Measurements from ENCODE around the gene SPATC1L.
"Not testable (repeated sequence)": the region's sequence is repeated elsewhere in the genome, so short reads cannot be mapped to it uniquely, and the experiment has no call there.

SPATC1L gene

DNA sequence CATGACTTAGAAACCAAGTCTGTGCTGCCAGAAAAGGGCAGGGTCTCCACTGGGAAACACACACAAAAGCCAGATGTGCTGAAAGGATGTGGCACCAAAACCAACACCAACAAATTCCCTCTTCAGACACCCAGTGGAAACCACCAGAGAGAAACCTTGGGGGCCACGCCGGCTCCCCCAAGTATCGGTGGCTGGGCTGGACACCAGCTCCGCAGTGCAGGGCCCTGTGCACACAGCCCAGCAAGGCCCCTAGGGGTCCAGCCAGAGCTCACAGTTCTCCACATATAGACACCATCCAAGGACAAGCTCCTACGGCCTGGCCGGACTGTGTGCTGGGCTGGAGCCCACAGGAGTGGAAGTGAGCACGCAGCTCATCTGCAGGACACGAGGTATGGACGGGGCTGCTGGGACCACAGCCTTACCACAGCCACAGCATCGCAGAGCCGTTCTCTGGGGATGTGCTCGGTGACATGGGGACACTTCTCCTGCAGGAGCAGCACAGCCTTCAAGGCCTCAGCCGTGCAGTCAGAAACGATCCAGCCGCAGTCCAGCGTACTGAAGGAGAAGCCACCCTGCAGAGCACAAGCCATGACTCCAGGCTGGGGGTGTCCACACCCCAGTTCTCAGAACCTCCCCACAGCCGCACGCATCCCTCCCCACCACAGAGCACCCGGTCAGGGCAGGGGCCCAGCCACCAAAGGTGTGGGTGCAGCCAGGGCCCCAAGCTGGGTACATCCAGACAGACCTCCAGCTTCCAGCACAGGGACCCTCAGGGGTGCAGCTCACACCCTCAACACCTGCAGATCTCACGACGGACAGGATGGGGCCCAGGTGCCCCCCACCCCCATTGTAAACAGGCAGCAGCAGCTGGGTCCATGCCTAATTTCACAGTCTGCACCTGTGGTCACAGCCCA lies 23.0 kb upstream of the SPATC1L start:
- Histone ChIP-seq H3K9ac (ENCODE audit: low read length) (no peak overlapping the region), H3K27ac (ENCODE audit: low read depth, low read length) (peak overlapping the region; percentile 21; the same call in 1 of the 2 replicates), H3K27me3 (ENCODE audit: control insufficient read depth, insufficient read depth, low read length) (no peaks in the 10 kb centered on the region), H3K4me1 (ENCODE audit: control insufficient read depth, insufficient read depth, low read length) (peaks cover 5% of the 10 kb centered on the region), H3K9me3 (ENCODE audit: control insufficient read depth, insufficient read depth, low read depth, low read length) (no peaks in the 10 kb centered on the region), H3K36me3 (ENCODE audit: control insufficient read depth, insufficient read depth, low read length) (peaks cover 90% of the 10 kb centered on the region), H3K4me3 (ENCODE audit: low read depth, low read length) (no peak overlapping the region)

DNA sequence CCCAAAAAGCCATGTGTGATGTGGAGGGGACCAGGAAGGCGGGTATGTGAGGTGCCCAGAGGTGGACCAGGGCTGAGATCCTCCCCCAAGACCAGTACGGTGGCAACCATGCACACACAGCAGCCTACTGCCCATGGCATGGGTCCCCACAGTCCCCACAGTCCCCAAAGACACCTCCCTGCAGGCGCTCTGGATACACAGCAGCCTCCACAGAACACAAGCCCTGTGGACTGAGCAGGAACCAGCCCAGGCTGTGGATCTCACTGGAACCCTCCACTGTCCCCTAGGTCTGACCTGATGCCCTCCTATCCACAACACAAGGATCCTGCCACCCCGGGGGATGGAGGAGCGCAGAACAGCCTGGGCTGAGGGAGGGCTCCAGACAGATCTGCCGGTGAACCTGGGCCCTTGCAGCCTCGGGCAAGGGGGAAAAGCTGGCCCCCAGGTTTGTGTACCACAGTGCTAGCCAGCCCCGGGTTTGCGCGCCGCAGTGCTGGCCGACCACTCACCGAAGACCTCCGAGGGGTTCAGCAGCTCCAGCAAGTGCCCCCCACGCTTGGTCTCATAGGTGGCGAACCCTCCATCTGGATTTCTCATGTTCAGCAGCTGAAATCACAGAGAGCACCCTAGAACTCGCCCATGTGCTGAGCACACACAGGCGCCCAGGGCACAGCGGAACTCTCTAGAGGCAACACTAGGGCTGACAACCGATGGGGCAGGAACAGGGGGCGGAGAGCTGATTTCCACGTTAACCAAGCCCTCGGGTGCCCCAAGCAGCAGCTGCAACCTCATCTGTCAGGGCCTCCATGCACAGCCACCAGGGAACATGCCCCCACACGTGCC lies 22.1 kb upstream of the SPATC1L start:
- Histone ChIP-seq H3K9ac (ENCODE audit: low read length) (no peak overlapping the region), H3K4me3 (ENCODE audit: low read depth, low read length) (no peak overlapping the region), H3K27ac (ENCODE audit: low read depth, low read length) (peak overlapping the region; percentile 21; the same call in 1 of the 2 replicates), H3K4me1 (ENCODE audit: control insufficient read depth, insufficient read depth, low read length) (peaks cover 5% of the 10 kb centered on the region), H3K36me3 (ENCODE audit: control insufficient read depth, insufficient read depth, low read length) (peaks cover 84% of the 10 kb centered on the region), H3K9me3 (ENCODE audit: control insufficient read depth, insufficient read depth, low read depth, low read length) (no peaks in the 10 kb centered on the region), H3K27me3 (ENCODE audit: control insufficient read depth, insufficient read depth, low read length) (no peaks in the 10 kb centered on the region)

- Histone ChIP-seq H3K27me3 (ENCODE audit: control insufficient read depth, insufficient read depth, low read length) (no peaks in the 10 kb centered on the region), H3K27ac (ENCODE audit: low read depth, low read length) (no peak overlapping the region), H3K36me3 (ENCODE audit: control insufficient read depth, insufficient read depth, low read length) (peaks cover 83% of the 10 kb centered on the region), H3K9me3 (ENCODE audit: control insufficient read depth, insufficient read depth, low read depth, low read length) (no peaks in the 10 kb centered on the region), H3K9ac (ENCODE audit: low read length) (no peak overlapping the region), H3K4me1 (ENCODE audit: control insufficient read depth, insufficient read depth, low read length) (peaks cover 5% of the 10 kb centered on the region), H3K4me3 (ENCODE audit: low read depth, low read length) (no peak overlapping the region)
Observed at GRCh38 chr21:46205766-46206162, 21.5 kb upstream of the SPATC1L start.

DNA sequence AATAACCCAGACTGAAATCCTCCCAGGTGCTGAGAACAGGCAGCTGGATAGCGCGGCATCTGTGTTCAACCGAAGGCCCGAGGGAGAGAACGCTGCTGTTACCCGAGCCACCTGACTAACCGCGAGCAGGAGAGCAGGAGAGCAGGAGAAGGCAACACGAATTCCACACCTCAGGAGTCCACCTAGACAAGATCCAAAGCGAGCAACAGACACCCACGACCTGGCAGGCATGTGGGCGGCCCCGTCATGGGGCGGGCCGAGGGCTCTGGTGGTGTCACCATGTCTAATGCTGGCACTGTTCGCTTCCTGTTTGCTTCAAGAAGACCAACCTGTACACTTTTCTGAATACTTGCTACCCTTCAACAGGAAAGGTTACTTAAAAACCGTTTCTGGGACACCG lies 20.9 kb upstream of the SPATC1L start:
- H3K4me3 ChIP-seq (ENCODE audit: low read depth, low read length) = no peak overlapping the region
- H3K4me1 ChIP-seq (ENCODE audit: control insufficient read depth, insufficient read depth, low read length) = peaks cover 5% of the 10 kb centered on the region
- peaks cover 84% of the 10 kb centered on the region for H3K36me3 ChIP-seq (ENCODE audit: control insufficient read depth, insufficient read depth, low read length)
- no peaks in the 10 kb centered on the region for H3K27me3 ChIP-seq (ENCODE audit: control insufficient read depth, insufficient read depth, low read length)
- no peak overlapping the region for H3K9ac ChIP-seq (ENCODE audit: low read length)
- H3K9me3 ChIP-seq (ENCODE audit: control insufficient read depth, insufficient read depth, low read depth, low read length) = no peaks in the 10 kb centered on the region
- H3K27ac ChIP-seq (ENCODE audit: low read depth, low read length) = no peak overlapping the region

DNA sequence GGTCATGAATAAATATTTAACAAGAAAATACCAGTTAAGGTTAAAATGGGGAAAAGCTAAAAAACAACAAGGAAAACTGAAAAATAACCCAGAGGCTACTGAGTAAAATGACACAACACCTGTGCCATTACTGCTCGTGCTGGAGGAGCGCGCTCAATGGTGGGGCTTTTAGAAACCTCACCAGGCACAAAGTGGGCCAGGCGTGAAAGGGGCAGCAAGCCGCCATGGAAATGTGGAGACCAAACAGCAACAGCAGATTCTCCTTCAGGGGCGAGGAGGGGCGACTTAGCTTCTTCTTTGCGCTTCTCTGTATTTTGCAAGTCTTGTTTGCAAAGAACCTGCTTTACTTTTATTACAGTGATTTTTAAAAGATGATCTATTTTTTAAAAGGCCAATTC lies 18.9 kb upstream of the SPATC1L start:
- Histone ChIP-seq H3K4me1 (ENCODE audit: control insufficient read depth, insufficient read depth, low read length) (peaks cover 5% of the 10 kb centered on the region), H3K27me3 (ENCODE audit: control insufficient read depth, insufficient read depth, low read length) (no peaks in the 10 kb centered on the region), H3K9ac (ENCODE audit: low read length) (no peak overlapping the region), H3K4me3 (ENCODE audit: low read depth, low read length) (no peak overlapping the region), H3K27ac (ENCODE audit: low read depth, low read length) (peak overlapping the region; percentile 65; the same call in 1 of the 2 replicates), H3K9me3 (ENCODE audit: control insufficient read depth, insufficient read depth, low read depth, low read length) (no peaks in the 10 kb centered on the region), H3K36me3 (ENCODE audit: control insufficient read depth, insufficient read depth, low read length) (peaks cover 81% of the 10 kb centered on the region)

- H3K4me1 ChIP-seq (ENCODE audit: control insufficient read depth, insufficient read depth, low read length) = peaks cover 5% of the 10 kb centered on the region
- peak overlapping the region; percentile 65; the same call in 1 of the 2 replicates for H3K27ac ChIP-seq (ENCODE audit: low read depth, low read length)
- H3K36me3 ChIP-seq (ENCODE audit: control insufficient read depth, insufficient read depth, low read length) = peaks cover 81% of the 10 kb centered on the region
- no peak overlapping the region for H3K4me3 ChIP-seq (ENCODE audit: low read depth, low read length)
- no peaks in the 10 kb centered on the region for H3K27me3 ChIP-seq (ENCODE audit: control insufficient read depth, insufficient read depth, low read length)
- no peaks in the 10 kb centered on the region for H3K9me3 ChIP-seq (ENCODE audit: control insufficient read depth, insufficient read depth, low read depth, low read length)
- H3K9ac ChIP-seq (ENCODE audit: low read length) = no peak overlapping the region
Observed at GRCh38 chr21:46202592-46203202, 18.4 kb upstream of the SPATC1L start.

DNA sequence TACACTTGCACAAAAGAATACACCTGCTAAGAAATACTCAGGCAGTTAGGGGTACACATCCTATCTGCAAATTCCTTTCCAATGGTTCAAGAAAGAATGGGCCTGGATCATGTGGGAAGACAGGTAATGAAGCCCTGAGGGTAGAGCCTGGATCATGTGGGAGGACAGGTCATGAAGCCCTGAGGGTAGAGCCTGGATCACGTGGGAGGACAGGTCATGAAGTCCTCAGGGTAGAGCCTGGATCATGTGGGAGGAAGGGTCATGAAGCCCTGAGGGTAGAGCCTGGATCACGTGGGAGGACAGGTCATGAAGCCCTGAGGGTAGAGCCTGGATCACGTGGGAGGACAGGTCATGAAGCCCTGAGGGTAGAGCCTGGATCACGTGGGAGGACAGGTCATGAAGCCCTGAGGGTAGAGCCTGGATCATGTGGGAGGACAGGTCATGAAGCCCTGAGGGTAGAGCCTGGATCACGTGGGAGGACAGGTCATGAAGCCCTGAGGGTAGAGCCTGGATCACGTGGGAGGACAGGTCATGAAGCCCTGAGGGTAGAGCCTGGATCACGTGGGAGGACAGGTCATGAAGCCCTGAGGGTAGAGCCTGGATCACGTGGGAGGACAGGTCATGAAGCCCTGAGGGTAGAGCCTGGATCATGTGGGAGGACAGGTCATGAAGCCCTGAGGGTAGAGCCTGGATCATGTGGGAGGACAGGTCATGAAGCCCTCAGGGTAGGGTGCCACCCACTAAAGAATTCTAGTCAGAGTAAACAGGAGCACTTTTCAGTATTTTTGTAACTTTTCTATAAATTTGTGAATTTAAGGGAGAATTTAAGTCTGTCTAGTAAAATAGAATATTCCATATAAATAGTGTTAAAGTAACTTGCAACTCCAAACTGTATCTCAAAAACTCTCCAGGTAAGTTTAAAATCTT lies 16.9 kb upstream of the SPATC1L start:
- not testable (repeated sequence) for H3K4me1 ChIP-seq (ENCODE audit: control insufficient read depth, insufficient read depth, low read length); H3K27me3 ChIP-seq (ENCODE audit: control insufficient read depth, insufficient read depth, low read length); H3K4me3 ChIP-seq (ENCODE audit: low read depth, low read length); H3K9me3 ChIP-seq (ENCODE audit: control insufficient read depth, insufficient read depth, low read depth, low read length); H3K9ac ChIP-seq (ENCODE audit: low read length); H3K27ac ChIP-seq (ENCODE audit: low read depth, low read length)
- H3K36me3 ChIP-seq (ENCODE audit: control insufficient read depth, insufficient read depth, low read length) = peaks cover 80% of the 10 kb centered on the region

DNA sequence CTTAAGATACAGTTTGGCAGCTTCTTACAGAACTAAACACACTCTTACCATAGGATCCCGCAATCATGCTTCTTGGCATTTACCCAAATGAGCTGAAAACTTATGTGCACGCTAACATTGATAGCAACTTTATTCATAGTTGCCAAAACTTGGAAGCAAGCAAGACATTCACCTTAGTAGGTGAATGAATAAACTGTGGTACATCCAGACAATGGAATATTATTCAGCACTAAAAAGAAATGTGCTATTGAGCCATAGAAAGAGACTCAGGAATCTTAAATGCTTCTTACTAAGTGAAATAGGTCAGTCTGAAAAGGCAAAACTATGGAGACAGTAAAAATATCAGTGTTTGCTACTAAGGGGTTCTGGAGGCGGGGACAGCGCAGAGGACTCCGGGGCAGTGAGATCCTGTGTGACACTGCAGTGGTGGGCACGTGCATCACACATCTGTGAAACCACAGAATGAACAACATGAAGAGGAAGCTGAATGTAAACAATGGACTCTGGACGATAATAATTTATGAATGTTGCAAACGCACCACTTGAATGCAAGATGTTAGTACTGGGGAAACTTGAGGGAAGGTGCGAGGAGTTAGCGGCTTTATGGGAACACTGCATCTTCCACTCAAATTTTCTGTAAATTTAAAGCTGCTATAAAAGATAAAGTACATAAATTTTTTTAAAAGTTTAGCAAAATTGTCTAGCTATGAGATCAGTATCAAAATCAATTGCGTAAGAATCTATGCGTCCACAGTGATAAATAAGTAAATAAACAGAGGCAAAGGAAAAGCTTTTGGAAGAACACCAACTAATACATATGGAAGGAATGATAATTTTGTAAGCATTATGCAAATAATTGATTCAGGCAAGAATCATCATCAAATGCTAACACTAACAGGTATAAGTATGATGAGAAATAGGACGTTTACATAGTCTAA lies 15.4 kb upstream of the SPATC1L start:
- Histone ChIP-seq H3K9ac (ENCODE audit: low read length) (no peak overlapping the region), H3K9me3 (ENCODE audit: control insufficient read depth, insufficient read depth, low read depth, low read length) (no peaks in the 10 kb centered on the region), H3K4me3 (ENCODE audit: low read depth, low read length) (no peak overlapping the region), H3K27ac (ENCODE audit: low read depth, low read length) (no peak overlapping the region), H3K4me1 (ENCODE audit: control insufficient read depth, insufficient read depth, low read length) (peaks cover 5% of the 10 kb centered on the region), H3K27me3 (ENCODE audit: control insufficient read depth, insufficient read depth, low read length) (no peaks in the 10 kb centered on the region), H3K36me3 (ENCODE audit: control insufficient read depth, insufficient read depth, low read length) (peaks cover 80% of the 10 kb centered on the region)

DNA sequence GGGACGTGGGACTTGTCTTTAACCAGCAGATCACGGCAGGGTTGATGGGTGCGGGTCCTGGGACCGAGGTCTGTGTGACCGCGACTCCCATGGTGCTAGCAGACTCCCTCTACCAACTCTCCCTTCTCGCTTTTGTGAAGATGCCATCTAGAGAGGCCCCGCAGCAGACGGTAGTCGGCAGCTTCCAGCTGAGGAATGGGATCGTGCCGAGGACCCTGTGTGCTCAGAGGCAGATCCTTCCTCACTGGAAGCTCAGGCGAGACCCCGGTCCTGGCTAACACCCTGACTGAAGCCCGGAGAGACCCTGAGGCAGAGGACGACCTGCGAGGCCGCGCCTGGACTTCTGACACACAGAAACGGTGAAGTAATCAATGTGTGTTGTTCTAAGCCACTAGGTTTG lies 12.5 kb upstream of the SPATC1L start:
- Histone ChIP-seq H3K4me3 (ENCODE audit: low read depth, low read length) (no peak overlapping the region), H3K4me1 (ENCODE audit: control insufficient read depth, insufficient read depth, low read length) (no peaks in the 10 kb centered on the region), H3K27me3 (ENCODE audit: control insufficient read depth, insufficient read depth, low read length) (no peaks in the 10 kb centered on the region), H3K9ac (ENCODE audit: low read length) (no peak overlapping the region), H3K36me3 (ENCODE audit: control insufficient read depth, insufficient read depth, low read length) (peaks cover 87% of the 10 kb centered on the region), H3K9me3 (ENCODE audit: control insufficient read depth, insufficient read depth, low read depth, low read length) (no peaks in the 10 kb centered on the region), H3K27ac (ENCODE audit: low read depth, low read length) (no peak overlapping the region)
